SK-N-SH treated with all-trans-retinoic acid at 6 μM for 48 hours (cell line): ENCODE data around the gene EAF2.
A peak's percentile ranks its signal among the peaks of the same experiment; 100 is the strongest.

Experiments used
- ATAC-seq: fragments of 200-7000 bp; cut with Tn5 transposase; 3 replicates; pipeline ENCODE4 v1.9.1; 2020; ENCODE audit warnings: mild to moderate bottlenecking, moderate library complexity
- ARNTL ChIP-seq: fragments of 450-650 bp; formaldehyde crosslinking; IDR thresholded peaks from 2 replicates; pipeline ENCODE4 v1.5.0; 2020; ENCODE audit warnings: low read depth, mild to moderate bottlenecking, moderate library complexity, borderline replicate concordance
- BACH2 ChIP-seq: fragments of 250-450 bp; sonication (Bioruptor Pico); IDR thresholded peaks from 2 replicates; pipeline ENCODE4 v1.9.0; 2021; ENCODE audit warnings: mild to moderate bottlenecking, borderline replicate concordance
- CREB5 ChIP-seq: fragments of 250-450 bp; sonication (Bioruptor Pico); IDR thresholded peaks from 2 replicates; pipeline ENCODE4 v1.5.1; 2020; ENCODE audit warnings: low read depth, mild to moderate bottlenecking, moderate library complexity
- CSDC2 ChIP-seq: fragments of 250-450 bp; sonication (Bioruptor Pico); IDR thresholded peaks from 2 replicates; pipeline ENCODE4 v1.5.0; 2020; ENCODE audit warnings: mild to moderate bottlenecking, moderate library complexity
- CSRNP3 ChIP-seq: fragments of 250-450 bp; sonication (Bioruptor Pico); IDR thresholded peaks from 2 replicates; pipeline ENCODE4 v1.5.1; 2021; ENCODE audit warnings: mild to moderate bottlenecking, moderate library complexity
- GLIS3 ChIP-seq: fragments of 250-450 bp; sonication (Bioruptor Pico); IDR thresholded peaks from 2 replicates; pipeline ENCODE4 v1.5.0; 2020; ENCODE audit warnings: mild to moderate bottlenecking, moderate library complexity
- ISL1 ChIP-seq: fragments of 250-450 bp; sonication (Bioruptor Pico); IDR thresholded peaks from 2 replicates; pipeline ENCODE4 v2.1.2; 2022; ENCODE audit warnings: mild to moderate bottlenecking, moderate library complexity
- OSR1 ChIP-seq: fragments of 250-450 bp; sonication (Bioruptor Pico); IDR thresholded peaks from 2 replicates; pipeline ENCODE4 v1.8.0; 2022; ENCODE audit warnings: moderate library complexity, mild to moderate bottlenecking, inconsistent platforms
- PATZ1 ChIP-seq: fragments of 250-450 bp; sonication (Bioruptor Pico); IDR thresholded peaks from 2 replicates; pipeline ENCODE4 v1.8.0; 2020; ENCODE audit warnings: mild to moderate bottlenecking, moderate library complexity, borderline replicate concordance
- POU6F1 ChIP-seq: fragments of 250-450 bp; sonication (Bioruptor Pico); IDR thresholded peaks from 2 replicates; pipeline ENCODE4 v1.8.0; 2021; ENCODE audit warnings: low read depth, mild to moderate bottlenecking, moderate library complexity, borderline replicate concordance
- PPARA ChIP-seq: fragments of 250-450 bp; sonication (Bioruptor Pico); IDR thresholded peaks from 2 replicates; pipeline ENCODE4 v1.5.0; 2020; ENCODE audit warnings: mild to moderate bottlenecking, borderline replicate concordance
- RARB ChIP-seq: fragments of 250-450 bp; sonication (Bioruptor Pico); IDR thresholded peaks from 2 replicates; pipeline ENCODE4 v1.8.0; 2021; ENCODE audit warnings: mild to moderate bottlenecking, moderate library complexity
- SNAI2 ChIP-seq: fragments of 250-450 bp; sonication (Bioruptor Pico); IDR thresholded peaks from 2 replicates; pipeline ENCODE4 v1.5.0; 2020; ENCODE audit warnings: mild to moderate bottlenecking, moderate library complexity
- TOX ChIP-seq: fragments of 250-450 bp; sonication (Bioruptor Pico); IDR thresholded peaks from 2 replicates; pipeline ENCODE4 v1.8.0; 2021; ENCODE audit warnings: mild to moderate bottlenecking, moderate library complexity, borderline replicate concordance
- TSHZ2 ChIP-seq: fragments of 250-450 bp; sonication (Bioruptor Pico); IDR thresholded peaks from 2 replicates; pipeline ENCODE4 v1.5.0; 2020; ENCODE audit warnings: mild to moderate bottlenecking, moderate library complexity
- ZC3H10 ChIP-seq: fragments of 250-450 bp; sonication (Bioruptor Pico); IDR thresholded peaks from 2 replicates; pipeline ENCODE4 v1.5.1; 2021; ENCODE audit warnings: mild to moderate bottlenecking, moderate library complexity
- ZFP3 ChIP-seq: fragments of 250-450 bp; sonication (Bioruptor Pico); IDR thresholded peaks from 2 replicates; pipeline ENCODE4 v1.5.0; 2020; ENCODE audit warnings: mild to moderate bottlenecking, moderate library complexity
- ZFP30 ChIP-seq: fragments of 450-650 bp; formaldehyde crosslinking; IDR thresholded peaks from 2 replicates; pipeline ENCODE4 v1.5.0; 2022; ENCODE audit warnings: mild to moderate bottlenecking, moderate library complexity
- ZNF565 ChIP-seq: fragments of 450-650 bp; formaldehyde crosslinking; conservative IDR thresholded peaks from 2 replicates; pipeline ENCODE4 v1.5.0; 2020; ENCODE audit warnings: low read depth, mild to moderate bottlenecking, moderate library complexity
- ZNF70 ChIP-seq: fragments of 450-650 bp; formaldehyde crosslinking; IDR thresholded peaks from 2 replicates; pipeline ENCODE4 v1.5.0; 2020; ENCODE audit warnings: mild to moderate bottlenecking, moderate library complexity
- ZNF8 ChIP-seq: fragments of 450-650 bp; formaldehyde crosslinking; IDR thresholded peaks from 2 replicates; pipeline ENCODE4 v1.5.0; 2020; ENCODE audit warnings: mild to moderate bottlenecking, moderate library complexity

Gene EAF2

GRCh38 chr3:121834671-121835464, at the start of gene EAF2, which contains the start of gene IQCB1:
Gene EAF2 (plus strand): TSS chr3:121835209. CDS start chr3:121835286, 77 bp downstream.
Gene IQCB1 (minus strand): TSS chr3:121835060. CDS start chr3:121828960, 6,100 bp downstream.
- peak; percentile 100 for ATAC-seq
- TF ChIP-seq SNAI2: no peak

GRCh38 chr3:121786485-121786884, 48.5 kb upstream of the EAF2 start:
- TF ChIP-seq POU6F1 (no peak), RARB (no peak), ZNF70 (no peak), ISL1 (CRISPR knock-in tag) (no peak), OSR1 (CRISPR knock-in tag) (no peak), TOX (CRISPR knock-in tag) (no peak), BACH2 (CRISPR knock-in tag) (no peak), PPARA (no peak), ZNF565 (CRISPR knock-in tag) (no peak), CSDC2 (CRISPR knock-in tag) (no peak)
- ATAC-seq: no peak

GRCh38 chr3:121793078-121793477, 41.9 kb upstream of the EAF2 start:
- ATAC-seq: no peak

More at GRCh38 chr3:121793078-121793477, 41.9 kb upstream of the EAF2 start:
- TF ChIP-seq CSDC2 (CRISPR knock-in tag) (no peak), POU6F1 (no peak), ZNF565 (CRISPR knock-in tag) (no peak), ZFP3 (CRISPR knock-in tag) (no peak), SNAI2 (no peak), ARNTL (no peak), ZFP30 (CRISPR knock-in tag) (no peak), TOX (CRISPR knock-in tag) (no peak), CSRNP3 (CRISPR knock-in tag) (no peak), OSR1 (CRISPR knock-in tag) (no peak), TSHZ2 (CRISPR knock-in tag) (no peak), RARB (no peak), PPARA (no peak), ZC3H10 (CRISPR knock-in tag) (no peak), GLIS3 (CRISPR knock-in tag) (no peak), ZNF8 (no peak), BACH2 (CRISPR knock-in tag) (no peak), ISL1 (CRISPR knock-in tag) (no peak), CREB5 (CRISPR knock-in tag) (no peak), PATZ1 (CRISPR knock-in tag) (no peak)
- TF ChIP-seq, all 23 proteins: peak for 0
